Esophagus muscularis mucosa (tissue), 4 donors: Measurements from ENCODE around the gene PIGR. TPM values are rescaled to one million over a fixed set of nuclear protein-coding genes. Genes with fewer than 3 reads are reported as not detected.

ENCODE experiments used
- DNase-seq: peaks from one replicate; pipeline ENCODE4 v3.0.0-alpha.2; 2017; ENCODE audit errors: extremely low spot score
- H3K27ac ChIP-seq, 4 donors: fragments of 200-600 bp; sonication (generic); replicated peaks in 1 of 4; 1 replicate in 3 of 4; 2 replicates in 1 of 4; pipeline ENCODE4 v1.5.1; 2016 to 2019; ENCODE audit warnings: mild to moderate bottlenecking in 1 of 4
- H3K27me3 ChIP-seq, 4 donors: fragments of 200-600 bp; sonication (generic); one replicate each; pipeline versions ENCODE4 v1.5.1 to v1.6.0; 2016 to 2019
- H3K36me3 ChIP-seq, 4 donors: fragments of 200-600 bp; sonication (generic); one replicate each; pipeline ENCODE4 v1.5.1; 2016 to 2019
- H3K4me1 ChIP-seq, 4 donors: fragments of 200-600 bp; sonication (generic); one replicate each; pipeline ENCODE4 v1.5.1; 2016 to 2019
- H3K4me3 ChIP-seq, 4 donors: fragments of 200-600 bp; sonication (generic); 1 replicate in 2 of 4; 2 replicates in 2 of 4; pipeline ENCODE4 v1.5.1; 2016 to 2019; ENCODE audit warnings: mild to moderate bottlenecking in 4 of 4, moderate library complexity in 1 of 4
- H3K9me3 ChIP-seq, 4 donors: fragments of 200-600 bp; sonication (generic); 1 replicate in 3 of 4; 2 replicates in 1 of 4; pipeline ENCODE4 v1.5.1; 2016 to 2019
- CTCF ChIP-seq, 3 experiments: fragments of 200-600 bp in 2 of 3; fragments of 450-650 bp in 1 of 3; sonication (generic) in 2 of 3; IDR thresholded peaks; one replicate each; pipeline ENCODE4 v1.5.1; 2017 to 2019; ENCODE audit warnings: antibody characterized with exemption in 3 of 3, mild to moderate bottlenecking in 2 of 3, moderate library complexity in 1 of 3
- EP300 ChIP-seq: sonication (generic); formaldehyde crosslinking; IDR thresholded peaks from one replicate; pipeline ENCODE4 v1.6.1; 2017; ENCODE audit warnings: antibody characterized with exemption
- POLR2A ChIP-seq: fragments of 450-650 bp; IDR thresholded peaks from one replicate; pipeline ENCODE4 v1.6.1; 2017; ENCODE audit warnings: antibody characterized with exemption, moderate library complexity, mild to moderate bottlenecking, low read depth
- POLR2AphosphoS5 ChIP-seq, 2 donors: sonication (generic); formaldehyde crosslinking; IDR thresholded peaks; one replicate each; pipeline ENCODE4 v1.6.1; 2017; ENCODE audit warnings: antibody characterized with exemption in 2 of 2
- WGBS: methylation state at CpG from one replicate; pipeline ENCODE4 v1.1.5; 2018; 5-methylcytosine and 5-hydroxymethylcytosine counted together
- intact Hi-C: fragments of 100-400 bp; cut with DNase I; formaldehyde crosslinking; loops from one replicate; pipeline ENCODE4 v1.15.1; 2023
- total RNA-seq, 4 donors: library from RNA; depleted of rRNA; stranded (reverse); fragments of >200 nt; gene quantifications; one replicate each; pipeline versions ENCODE4 v1.1.0 to v1.2.1, GENCODE V29; 2016

PIGR gene
- total RNA-seq, 4 donors from 2014 or later, result 0.42 to 4.2 (median 1.1) TPM; not detected in 1

DNA sequence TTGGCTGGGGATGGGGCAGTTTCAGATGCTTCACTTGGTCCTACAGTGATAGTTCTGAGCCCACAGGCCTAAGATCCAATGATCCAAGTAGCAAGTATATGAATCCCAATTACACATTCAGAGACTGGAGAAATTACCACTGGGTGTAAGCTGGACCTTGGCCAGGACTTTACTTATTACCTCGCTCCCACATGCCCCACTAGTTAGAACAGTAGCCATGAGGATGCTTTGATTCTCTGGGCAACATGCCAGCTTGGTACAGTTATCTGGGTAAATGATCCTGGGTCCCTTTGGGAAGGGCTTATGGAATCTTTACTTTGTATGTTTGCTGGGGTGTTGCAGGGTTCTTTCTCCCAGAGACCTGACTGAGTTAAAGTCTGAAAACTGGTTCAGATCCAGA, 29.0 kb upstream of the PIGR start:
- H3K9me3 ChIP-seq, result no peaks in the 10 kb centered on the region
- no peak overlapping the region for H3K27ac ChIP-seq
- H3K4me3 ChIP-seq, result no peak overlapping the region
- H3K36me3 ChIP-seq, result no peaks in the 10 kb centered on the region
- DNase-seq, result no peak
- TF ChIP-seq CTCF (IDR thresholded peaks at IDR 0.05) (no peak), POLR2A (no peak), POLR2AphosphoS5 (IDR thresholded peaks at IDR 0.05) (no peak), EP300 (no peak)
- H3K27me3 ChIP-seq, result no peaks in the 10 kb centered on the region
- intact Hi-C loops, result no loop called here
- no peaks in the 10 kb centered on the region for H3K4me1 ChIP-seq
- 100% methylated on average over 1 of the region's 1 CpG for WGBS

DNA sequence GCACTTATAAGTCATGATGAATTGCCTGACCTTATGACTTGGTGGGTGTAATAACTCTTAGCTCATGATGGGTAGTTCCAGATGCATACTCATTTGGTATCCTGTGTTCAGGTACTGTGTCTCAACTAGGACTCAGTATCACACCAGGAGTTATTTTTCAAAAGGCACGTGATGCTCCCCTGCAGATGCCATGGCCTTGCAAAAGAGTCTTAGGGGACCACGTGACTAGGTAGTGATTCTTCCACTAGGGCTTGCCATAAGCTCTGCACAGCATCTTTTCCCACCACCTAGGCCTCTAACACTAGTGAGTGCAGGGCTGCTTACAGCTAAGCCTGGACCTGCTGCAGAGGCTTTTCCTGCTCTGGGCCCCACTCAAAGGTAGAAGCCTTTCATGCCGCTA, 27.9 kb upstream of the PIGR start:
- no peak overlapping the region for H3K27ac ChIP-seq
- no peaks in the 10 kb centered on the region for H3K4me1 ChIP-seq
- intact Hi-C loops, result no loop called here
- H3K27me3 ChIP-seq, result peaks cover 0 to 10% (median 0%) of the 10 kb centered on the region in 4 donors
- no peaks in the 10 kb centered on the region for H3K9me3 ChIP-seq
- H3K36me3 ChIP-seq, result no peaks in the 10 kb centered on the region
- 100% methylated on average over 2 of the region's 3 CpGs for WGBS
- no peak for TF ChIP-seq POLR2AphosphoS5 (IDR thresholded peaks at IDR 0.05)
- TF ChIP-seq POLR2A, result no peak
- no peak for DNase-seq
- no peak overlapping the region for H3K4me3 ChIP-seq

DNA sequence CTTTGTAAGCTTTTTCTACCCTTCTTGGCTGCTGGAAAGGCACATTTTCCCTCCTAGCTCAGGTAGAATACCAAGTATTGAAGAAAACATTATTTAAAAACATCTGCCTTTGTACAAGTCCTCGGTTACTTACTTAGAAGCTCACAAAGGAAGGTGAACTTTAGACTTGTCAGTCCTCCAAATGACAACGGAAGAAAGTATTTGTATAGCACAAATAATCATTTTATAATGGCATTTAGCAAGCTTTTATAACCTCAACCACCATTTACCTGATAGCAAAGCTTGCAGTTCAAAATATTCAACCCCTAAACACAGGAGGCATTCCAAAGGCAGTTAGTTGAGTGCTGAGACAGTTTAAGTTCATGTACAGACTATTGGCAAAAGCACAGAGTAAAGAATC, 26.5 kb upstream of the PIGR start:
- no peak for DNase-seq
- H3K4me1 ChIP-seq, result no peaks in the 10 kb centered on the region
- no peaks in the 10 kb centered on the region for H3K9me3 ChIP-seq
- WGBS, result 63% methylated on average over 2 of the region's 2 CpGs
- intact Hi-C loops, result no loop called here
- no peak overlapping the region for H3K4me3 ChIP-seq
- H3K36me3 ChIP-seq, result no peaks in the 10 kb centered on the region
- no peak for TF ChIP-seq POLR2A
- TF ChIP-seq POLR2AphosphoS5 (IDR thresholded peaks at IDR 0.05), result no peak
- TF ChIP-seq CTCF (IDR thresholded peaks at IDR 0.05), result no peak
- TF ChIP-seq EP300, result no peak
- peaks cover 0 to 15% (median 0%) of the 10 kb centered on the region in 4 donors for H3K27me3 ChIP-seq
- H3K27ac ChIP-seq, result no peak overlapping the region

GRCh38 chr1:206971029-206971655, 24.9 kb upstream of the PIGR start:
- 73% methylated on average over 2 of the region's 2 CpGs for WGBS
- H3K27me3 ChIP-seq, result peaks cover 0 to 15% (median 0%) of the 10 kb centered on the region in 4 donors
- intact Hi-C loops, result no loop called here
- H3K27ac ChIP-seq, result no peak overlapping the region
- no peaks in the 10 kb centered on the region for H3K4me1 ChIP-seq
- no peaks in the 10 kb centered on the region for H3K36me3 ChIP-seq
- no peak for DNase-seq
- H3K4me3 ChIP-seq, result no peak overlapping the region
- no peak for TF ChIP-seq POLR2AphosphoS5 (IDR thresholded peaks at IDR 0.05)
- no peak for TF ChIP-seq EP300
- no peak for TF ChIP-seq CTCF (IDR thresholded peaks at IDR 0.05)
- no peak for TF ChIP-seq POLR2A
- no peaks in the 10 kb centered on the region for H3K9me3 ChIP-seq

GRCh38 chr1:206970446-206970845, 24.2 kb upstream of the PIGR start, which contains the start of gene FCAMR:
Gene FCAMR, minus strand, starts transcription at chr1:206970460. Its CDS starts 335 bp downstream, at chr1:206970125.
- WGBS, result 70% methylated on average over 2 of the region's 2 CpGs
- Histone ChIP-seq H3K36me3 (no peaks in the 10 kb centered on the region), H3K4me3 (no peak within 1 kb of the TSS), H3K9me3 (no peaks in the 10 kb centered on the region), H3K4me1 (no peaks in the 10 kb centered on the region), H3K27ac (no peak within 1 kb of the TSS), H3K27me3 (peaks cover 0 to 15% (median 0%) of the 10 kb centered on the region in 4 donors)
- DNase-seq, result no peak
- TF ChIP-seq POLR2A (no peak), EP300 (no peak), POLR2AphosphoS5 (IDR thresholded peaks at IDR 0.05) (no peak)
- intact Hi-C loops, result no loop called here
